K562 treated with DMSO at 1 percent for 24 hours (cell line): ENCODE data around the gene OR8B3. TPM values are rescaled to one million over a fixed set of nuclear protein-coding genes. Genes with fewer than 3 reads are reported as not detected.

Experiments used
- total RNA-seq: library from RNA; unstranded; fragments of 300-600 nt; gene quantifications from 2 replicates; pipeline ENCODE4 v1.2.3, GENCODE V29; 2022; ENCODE audit warnings: low read depth; ENCODE audit not compliant: insufficient read depth

The OR8B3 gene, protein sequence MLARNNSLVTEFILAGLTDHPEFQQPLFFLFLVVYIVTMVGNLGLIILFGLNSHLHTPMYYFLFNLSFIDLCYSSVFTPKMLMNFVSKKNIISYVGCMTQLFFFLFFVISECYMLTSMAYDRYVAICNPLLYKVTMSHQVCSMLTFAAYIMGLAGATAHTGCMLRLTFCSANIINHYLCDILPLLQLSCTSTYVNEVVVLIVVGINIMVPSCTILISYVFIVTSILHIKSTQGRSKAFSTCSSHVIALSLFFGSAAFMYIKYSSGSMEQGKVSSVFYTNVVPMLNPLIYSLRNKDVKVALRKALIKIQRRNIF
- not detected in 2 replicates for total RNA-seq

DNA sequence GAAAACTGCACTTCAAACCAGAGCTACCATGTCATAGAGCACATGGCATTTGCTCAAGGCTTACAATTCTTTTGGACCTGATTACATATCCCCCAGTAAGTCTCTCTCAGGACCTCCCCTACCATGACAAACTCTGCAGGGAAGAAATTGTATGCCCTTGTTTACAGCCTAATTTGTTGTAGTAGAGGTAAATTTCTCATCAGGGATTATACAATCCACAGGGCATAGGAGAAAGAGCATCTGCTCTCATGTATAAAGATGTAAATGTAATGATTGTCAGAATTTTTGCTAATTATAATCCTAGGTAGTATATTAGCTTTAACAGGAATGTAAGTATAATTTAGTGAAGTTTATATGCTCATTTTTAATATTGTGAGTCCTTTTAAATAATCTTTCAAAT is at the start of gene OR8B3:
Gene OR8B3, minus strand, starts transcription at position 101 of the 400 bp plus-strand sequence. CDS start 1,673 bp downstream, outside the sequence.

DNA sequence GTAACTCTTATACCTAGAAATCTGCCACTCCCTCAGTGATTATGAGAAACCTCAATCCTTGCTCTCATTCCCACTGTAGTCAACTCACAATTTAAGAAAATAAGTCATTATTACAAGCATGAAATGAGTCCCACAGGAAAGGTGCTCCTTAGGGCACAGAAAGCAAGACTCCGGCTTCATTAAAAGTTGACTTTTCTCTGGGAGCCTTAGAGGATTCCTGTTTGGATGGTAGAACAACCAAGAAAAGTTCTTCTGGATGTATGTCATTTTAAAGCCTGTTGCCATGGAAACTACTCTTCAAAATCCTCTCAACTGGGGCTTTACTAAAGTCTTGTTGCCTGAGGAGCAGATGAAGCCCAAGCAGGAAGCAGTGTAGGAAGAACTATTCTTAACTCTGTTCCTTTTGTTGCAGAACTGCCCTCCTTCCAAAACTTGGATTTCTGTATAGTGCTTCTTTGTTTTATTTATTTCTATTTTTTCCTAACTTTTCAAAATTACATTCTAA is 46.9 kb upstream of the OR8B3 start, which contains the start of gene OR8B8:
Gene OR8B8, minus strand, starts transcription at position 51 of the 505 bp plus-strand sequence. CDS start 4,611 bp downstream, outside the sequence.

DNA sequence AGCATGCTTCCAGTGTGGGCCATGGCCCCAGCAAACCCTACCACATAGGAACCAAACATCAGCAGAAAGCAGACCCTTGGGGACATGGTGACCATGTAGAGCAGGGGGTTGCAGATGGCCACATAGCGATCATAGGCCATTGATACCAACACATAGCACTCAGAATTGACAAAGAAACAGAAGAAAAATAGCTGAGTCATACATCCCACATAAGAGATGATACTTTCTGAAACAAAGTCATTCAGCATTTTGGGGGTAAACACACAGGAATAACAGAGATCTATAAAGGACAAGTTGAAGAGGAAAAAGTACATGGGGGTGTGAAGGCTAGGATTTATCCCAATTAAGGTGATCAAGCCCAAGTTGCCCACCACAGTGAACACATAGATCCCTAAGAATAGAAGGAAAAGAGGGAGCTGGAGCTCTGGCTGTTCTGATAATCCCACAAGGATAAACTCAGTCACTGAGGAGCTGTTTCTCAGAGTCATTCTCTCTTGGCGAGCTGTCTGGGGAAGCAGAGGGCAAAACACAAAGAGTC is 25.6 kb upstream of the OR8B3 start, which contains the start of gene OR8B4:
Gene OR8B4, minus strand, starts transcription at position 488 of the 538 bp plus-strand sequence. Its CDS starts 0 bp downstream, at position 488.

DNA sequence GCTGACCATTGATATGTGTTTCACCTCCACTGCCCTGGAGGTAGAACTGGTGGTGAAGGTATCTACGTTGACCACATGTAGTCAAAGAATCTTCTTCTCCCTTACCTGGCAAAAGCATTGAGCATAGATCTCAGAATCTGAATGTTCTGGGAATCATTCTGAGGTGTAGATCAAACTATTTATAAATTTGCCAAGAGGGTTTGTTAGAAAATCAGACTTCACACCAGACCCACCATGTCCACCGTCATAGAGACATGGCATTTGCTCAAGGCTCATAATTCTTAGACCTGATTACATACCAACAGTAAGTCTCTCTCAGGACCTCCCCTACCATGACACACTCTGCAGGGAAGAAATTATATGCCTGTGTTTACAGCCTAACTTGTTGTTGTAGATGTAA is 14.4 kb downstream of the OR8B3 start, which contains the start of gene OR8B2:
Gene OR8B2, minus strand, starts transcription at position 101 of the 400 bp plus-strand sequence. CDS start 1,156 bp downstream, outside the sequence.

Other genes starting within 250 kb of the OR8B3 start
- gene OR10D3, start 215.7 kb downstream of the OR8B3 start, total RNA-seq = not detected in 2 replicates
- not detected in 2 replicates for gene OR8G1, start 157.9 kb downstream of the OR8B3 start, total RNA-seq
- gene OR8G5, start 142.6 kb downstream of the OR8B3 start, total RNA-seq = 0.44 and 1.7 TPM in 2 replicates
- not detected in 2 replicates for gene OR8D1, start 85.1 kb downstream of the OR8B3 start, total RNA-seq
- gene OR8D2, start 78.8 kb downstream of the OR8B3 start, total RNA-seq = not detected in 2 replicates
- not detected in 2 replicates for gene OR8B2, start 14.5 kb downstream of the OR8B3 start, total RNA-seq
- not detected in 2 replicates for gene OR8B4, start 25.8 kb upstream of the OR8B3 start, total RNA-seq
- gene OR8B8, start 46.7 kb upstream of the OR8B3 start, total RNA-seq = not detected in 2 replicates
- gene OR8B12, start 144.6 kb upstream of the OR8B3 start, total RNA-seq = not detected in 2 replicates
- gene OR8A1, start 171.0 kb upstream of the OR8B3 start, total RNA-seq = 0.25 and 0.31 TPM in 2 replicates
- 0.94 and 1.3 TPM in 2 replicates for gene PANX3, start 212.4 kb upstream of the OR8B3 start, total RNA-seq
- gene TBRG1, start 223.8 kb upstream of the OR8B3 start, total RNA-seq = 22.8 and 27.7 TPM in 2 replicates